Measurements from ENCODE around the gene LGR6.

GRCh38 chr1:202150187-202150586 lies 43.4 kb upstream of the LGR6 start:
- no peak for TF ChIP-seq POLR2A (IDR thresholded peaks at IDR 0.05; ENCODE audit: low read depth, low read length)
- TF ChIP-seq EP300 (IDR thresholded peaks at IDR 0.05; ENCODE audit: borderline replicate concordance in 1 of 2, control insufficient read depth in 1 of 2, low read depth in 2 of 2, low read length in 2 of 2), result no peak
